HG03280 (cell line): ENCODE measurements around the gene EXOC4.

Experiments used
- ATAC-seq: cut with Tn5 transposase; IDR thresholded peaks from one replicate; pipeline ENCODE4 v1.9.1; 2021; ENCODE audit warnings: mild to moderate bottlenecking, moderate library complexity; ENCODE audit not compliant: unreplicated experiment

EXOC4 gene

GRCh38 chr7:133480868-133481267, 228.0 kb downstream of the EXOC4 start:
- ATAC-seq: no peak

- no peak for ATAC-seq
These were observed 228.8 kb downstream of the EXOC4 start for GRCh38 chr7:133481676-133482075.

- no peak for ATAC-seq
These were observed 229.7 kb downstream of the EXOC4 start for GRCh38 chr7:133482599-133482998.

DNA sequence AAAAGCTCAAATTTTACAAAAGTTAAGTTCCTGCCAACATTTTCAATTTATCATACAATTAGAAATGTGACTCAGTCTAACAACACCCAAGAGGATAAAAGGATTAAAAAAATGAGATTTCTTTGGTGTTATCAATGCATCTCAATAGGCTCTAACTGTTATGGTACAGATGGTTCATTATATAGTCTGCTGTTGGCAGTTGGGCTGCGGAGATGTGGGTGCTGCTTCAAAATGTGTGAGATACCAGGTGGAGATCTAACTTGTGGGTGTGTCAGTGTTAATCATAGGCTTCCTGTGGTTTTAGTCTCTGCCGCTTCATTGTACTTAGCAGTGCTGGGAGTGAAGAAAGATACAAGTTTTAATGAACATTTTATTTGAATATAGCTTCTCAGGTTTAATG, 231.2 kb downstream of the EXOC4 start:
- no peak for ATAC-seq

DNA sequence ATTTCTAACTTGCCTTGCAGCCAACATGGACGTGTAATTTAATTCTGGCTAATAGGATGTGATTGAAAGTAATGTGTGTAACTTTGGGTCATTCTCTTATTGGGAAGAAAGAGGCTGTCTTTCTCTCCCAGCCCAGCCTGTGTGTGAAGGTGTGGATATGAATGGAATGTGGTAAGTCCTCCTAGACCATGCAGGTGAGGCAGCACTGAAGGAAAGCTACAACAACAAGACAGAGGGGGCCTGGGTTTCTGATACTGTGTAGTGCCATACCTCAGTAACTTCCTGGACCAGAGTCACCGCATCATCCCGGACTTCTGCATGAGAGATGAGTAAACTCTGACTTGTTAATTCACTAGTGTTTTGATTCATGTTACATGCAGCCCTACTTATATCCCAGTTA, 237.0 kb downstream of the EXOC4 start:
- no peak for ATAC-seq

GRCh38 chr7:133491201-133491691, 238.4 kb downstream of the EXOC4 start:
- no peak for ATAC-seq

GRCh38 chr7:133491846-133492652, 239.2 kb downstream of the EXOC4 start:
- ATAC-seq: no peak

DNA sequence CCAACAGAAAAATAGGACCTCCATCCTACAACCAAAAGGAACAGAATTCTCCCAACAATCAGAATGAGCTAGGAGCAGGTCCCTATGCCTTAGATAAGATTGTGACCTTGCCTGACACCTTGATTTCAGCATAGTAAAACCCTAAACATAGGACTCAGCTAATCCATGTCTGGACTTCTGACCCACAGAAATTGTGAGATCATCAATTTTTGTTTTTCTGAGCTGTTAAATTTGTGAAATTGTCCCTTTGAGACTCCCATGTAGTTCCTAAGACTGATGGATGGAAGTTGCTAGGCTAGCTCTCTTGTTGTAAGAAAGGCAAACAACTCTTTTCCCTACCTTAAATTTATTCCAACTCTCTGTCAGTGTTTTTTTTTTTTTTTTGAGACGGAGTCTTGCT, 244.2 kb downstream of the EXOC4 start:
- ATAC-seq: no peak

DNA sequence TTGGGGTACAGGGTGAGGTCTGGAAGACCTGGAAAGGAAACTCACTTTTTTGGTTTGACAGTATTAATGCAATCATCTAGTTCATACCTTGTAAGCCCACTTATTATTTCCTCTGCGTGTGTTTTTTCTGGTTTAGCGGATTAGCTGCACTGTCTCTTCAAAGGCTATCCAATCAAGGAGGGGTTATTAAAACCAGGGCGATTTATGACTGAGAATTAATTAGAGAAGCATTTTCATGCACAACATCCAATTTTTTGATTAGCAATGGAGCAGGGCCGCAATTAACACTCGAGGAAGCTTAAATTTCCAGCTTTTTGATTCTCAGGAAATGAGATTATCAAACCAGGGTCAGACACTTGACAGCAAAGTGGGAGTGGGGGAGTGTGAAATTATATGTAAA, 248.9 kb downstream of the EXOC4 start:
- no peak for ATAC-seq

- ATAC-seq: no peak
These were observed 249.6 kb downstream of the EXOC4 start for GRCh38 chr7:133502498-133502897.

GRCh38 chr7:133502972-133503371, 250.1 kb downstream of the EXOC4 start:
- no peak for ATAC-seq

DNA sequence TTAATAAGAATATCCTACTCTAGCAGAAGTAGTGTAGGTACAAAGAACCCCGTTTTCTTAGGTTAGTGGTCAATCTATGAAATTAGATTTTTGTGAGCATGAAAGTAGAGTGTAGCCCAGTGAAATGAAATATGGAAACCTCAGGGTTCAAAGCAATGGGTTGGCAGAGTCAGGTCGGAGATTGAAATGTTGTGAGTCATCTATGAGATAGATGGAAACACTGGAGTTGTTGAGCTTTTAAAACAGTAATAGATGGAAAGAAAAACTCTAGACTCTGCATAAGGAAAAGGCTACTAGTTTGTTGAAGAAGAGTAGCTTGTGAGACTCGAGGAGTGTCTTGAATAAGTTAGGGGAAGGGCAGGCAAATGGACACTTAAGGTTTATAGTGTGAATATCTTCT, 251.9 kb downstream of the EXOC4 start:
- no peak for ATAC-seq

GRCh38 chr7:133509822-133510221, 256.9 kb downstream of the EXOC4 start:
- ATAC-seq: no peak

DNA sequence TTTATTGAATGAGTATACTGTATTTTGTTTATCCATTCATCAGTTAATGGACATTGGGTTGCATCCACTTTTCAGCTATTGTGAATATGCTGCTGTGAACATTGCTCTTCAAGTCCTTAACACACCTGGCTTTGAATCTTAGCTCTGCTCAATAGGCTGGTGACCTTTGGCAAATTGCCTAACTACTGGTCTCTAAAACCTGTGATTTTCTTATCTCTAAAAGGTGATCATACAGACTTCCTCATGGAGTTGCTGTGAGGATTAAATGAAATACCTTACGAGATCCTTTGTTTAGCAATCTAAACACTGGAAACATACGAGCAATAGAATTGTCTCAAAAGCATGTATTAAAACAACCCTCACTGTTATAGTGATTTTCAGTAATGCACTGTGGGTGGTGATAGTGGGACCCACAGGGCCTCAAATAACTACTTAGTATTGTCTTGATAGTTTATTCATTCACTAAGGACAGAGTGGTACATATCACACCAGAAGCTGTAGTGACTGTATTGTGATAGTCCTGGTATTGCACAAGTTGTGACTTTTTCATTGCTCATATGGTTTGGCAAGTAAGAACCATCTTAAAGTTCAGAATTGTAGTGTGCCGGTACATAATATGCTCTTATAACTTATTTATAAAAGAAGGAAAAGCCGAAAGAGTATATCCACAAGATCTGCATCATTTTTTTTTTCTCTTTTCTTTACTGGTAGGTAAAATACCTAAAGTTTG, 257.6 kb downstream of the EXOC4 start:
- ATAC-seq: no peak

DNA sequence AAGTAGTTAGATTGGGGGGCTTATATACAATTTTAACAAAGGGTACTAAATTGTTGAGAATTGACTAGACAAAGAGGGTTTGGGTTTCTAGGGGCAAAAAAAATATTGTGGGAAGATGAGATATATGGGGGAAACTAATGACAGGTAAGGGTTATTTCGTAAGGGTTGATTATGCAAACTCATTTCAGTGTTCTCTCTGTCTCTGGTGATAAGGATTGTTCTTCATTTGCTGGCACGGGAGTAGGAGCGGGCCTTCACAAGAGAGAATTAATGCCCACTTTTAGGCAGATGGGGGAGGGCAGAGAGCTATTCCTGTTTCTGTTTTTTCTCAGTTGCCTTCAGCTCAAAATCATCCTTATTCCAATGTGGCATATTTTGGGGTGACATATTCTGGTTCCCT, 258.4 kb downstream of the EXOC4 start:
- ATAC-seq: no peak

- ATAC-seq: no peak
These were observed 258.8 kb downstream of the EXOC4 start for GRCh38 chr7:133511708-133512107.

DNA sequence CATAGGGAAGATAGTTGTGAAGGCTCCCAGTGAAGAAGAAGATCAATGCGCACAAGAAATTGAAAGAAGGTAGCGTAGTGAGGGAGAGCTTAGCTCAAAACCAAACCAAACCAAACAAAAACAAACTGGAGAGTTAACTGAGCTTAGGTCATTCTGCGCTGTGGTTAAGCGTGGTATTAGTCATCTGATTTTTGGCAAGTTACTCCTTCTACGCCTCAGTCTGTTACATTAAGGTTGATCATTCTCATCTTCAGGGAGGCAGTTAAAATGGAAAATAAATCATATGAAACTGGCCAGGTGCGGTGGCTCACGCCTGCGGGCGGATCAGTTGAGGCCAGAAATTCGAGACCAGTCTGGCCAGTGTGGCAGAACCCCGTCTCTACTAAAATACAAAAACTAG, 259.7 kb downstream of the EXOC4 start:
- ATAC-seq: peak; percentile 70

DNA sequence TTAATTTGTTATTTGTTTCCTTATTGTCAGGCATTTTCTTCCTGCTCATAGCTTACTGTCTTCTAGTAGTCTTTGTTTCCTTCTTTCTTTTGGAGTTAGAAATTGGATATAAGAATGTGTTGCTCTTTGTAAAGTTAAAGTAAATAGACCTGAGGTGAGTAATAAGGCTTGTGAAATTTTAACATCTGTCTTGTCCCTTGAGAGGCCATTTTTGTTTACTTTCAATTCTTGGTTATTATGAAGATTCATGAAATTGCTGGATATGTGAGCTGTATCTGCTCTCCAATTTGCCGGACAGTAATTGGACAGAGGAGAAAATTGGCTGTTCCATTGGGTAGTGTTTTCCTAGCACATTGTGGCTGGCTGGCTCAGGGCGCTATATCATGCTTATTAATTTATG, 260.7 kb downstream of the EXOC4 start:
- no peak for ATAC-seq

GRCh38 chr7:133514551-133514950, 261.7 kb downstream of the EXOC4 start:
- ATAC-seq: no peak

GRCh38 chr7:133517766-133518165, 264.9 kb downstream of the EXOC4 start:
- ATAC-seq: no peak

- ATAC-seq: no peak
These were observed 265.8 kb downstream of the EXOC4 start for GRCh38 chr7:133518718-133519117.

GRCh38 chr7:133520248-133520647, 267.4 kb downstream of the EXOC4 start:
- ATAC-seq: no peak
